Anterior cingulate cortex (tissue), 58 donors: ENCODE data around the gene SPAST.
"Not testable (repeated sequence)": the region's sequence is repeated elsewhere in the genome, so short reads cannot be mapped to it uniquely, and the experiment has no call there.

Experiments used
- DNase-seq, 58 donors: peaks; one replicate each; lab custom pipeline; 2025; lab: John Stamatoyannopoulos, UW

SPAST gene

GRCh38 chr2:32063310-32064020 lies at the start of gene SPAST:
Gene SPAST (plus strand): TSS chr2:32063556. CDS start chr2:32063832, 276 bp downstream.
- DNase-seq, result peak; percentile 48 to 98 (median 96)

GRCh38 chr2:32018789-32019482 lies 44.4 kb upstream of the SPAST start:
- DNase-seq, result not testable (repeated sequence)

GRCh38 chr2:32034198-32034887 lies 29.0 kb upstream of the SPAST start:
- DNase-seq, result not testable (repeated sequence)

GRCh38 chr2:32039447-32040219 lies 23.7 kb upstream of the SPAST start, which contains the start of gene DPY30:
Gene DPY30 (minus strand): TSS chr2:32039805. CDS start chr2:32039456, 349 bp downstream.
- peak; percentile 45 to 94 (median 88) for DNase-seq

GRCh38 chr2:32043561-32043960 lies 19.8 kb upstream of the SPAST start:
- no peak for DNase-seq

GRCh38 chr2:32051836-32052439 lies 11.4 kb upstream of the SPAST start:
- no peak for DNase-seq

GRCh38 chr2:32054583-32054982 lies 8.8 kb upstream of the SPAST start:
- not testable (repeated sequence) for DNase-seq

- no peak for DNase-seq
These were observed 5.2 kb upstream of the SPAST start for GRCh38 chr2:32058130-32058529.

- DNase-seq, result no peak
These were observed 3.1 kb upstream of the SPAST start for GRCh38 chr2:32060266-32060665.

- no peak for DNase-seq
These were observed 1.9 kb upstream of the SPAST start for GRCh38 chr2:32061430-32061829.

GRCh38 chr2:32061973-32062861 lies 1.1 kb upstream of the SPAST start:
- DNase-seq, result peak in 24 of 58 donors; percentile 1 to 22 (median 5)

GRCh38 chr2:32064021-32064601 lies 755 bp downstream of the SPAST start:
- DNase-seq, result peak in 12 of 58 donors; percentile 2 to 50 (median 32)

GRCh38 chr2:32064713-32065112 lies 1.4 kb downstream of the SPAST start:
- DNase-seq, result no peak

- no peak for DNase-seq
These were observed 4.2 kb downstream of the SPAST start for GRCh38 chr2:32067549-32067948.

GRCh38 chr2:32074134-32074506 lies 10.8 kb downstream of the SPAST start:
- no peak for DNase-seq

- no peak for DNase-seq
These were observed 32.3 kb downstream of the SPAST start for GRCh38 chr2:32095671-32096070.

GRCh38 chr2:32108111-32108510 lies 44.8 kb downstream of the SPAST start:
- DNase-seq, result no peak

- DNase-seq, result no peak
These were observed 54.7 kb downstream of the SPAST start for GRCh38 chr2:32118055-32118454.

GRCh38 chr2:32119161-32119560 lies 55.8 kb downstream of the SPAST start:
- no peak for DNase-seq
